Activated naive CD4-positive, alpha-beta T cell treated with anti-CD3 and anti-CD28 coated beads for 36 hours (primary cell): ENCODE data around the gene LSMEM2. TPM values are rescaled to one million over a fixed set of nuclear protein-coding genes. Genes with fewer than 3 reads are reported as not detected.
"Not testable (repeated sequence)": the region's sequence is repeated elsewhere in the genome, so short reads cannot be mapped to it uniquely, and the experiment has no call there.

Experiments
- CTCF ChIA-PET: fragments of 350-600 bp; sonication (Branson Sonifier 250); formaldehyde crosslinking; loops from one replicate; lab custom pipeline; 2021; ENCODE audit warnings: antibody characterized with exemption; lab: Charles Lee
- DNase-seq: peaks from one replicate; pipeline ENCODE4 v3.0.0-alpha.2; 2020
- H3K27ac Mint-ChIP-seq: one replicate; pipeline ENCODE4 v1.8.0; 2021; ENCODE audit warnings: mild to moderate bottlenecking, mixed read lengths
- H3K27me3 Mint-ChIP-seq: one replicate; pipeline ENCODE4 v1.8.0; 2021; ENCODE audit warnings: low read depth, mixed read lengths
- H3K36me3 Mint-ChIP-seq: one replicate; pipeline ENCODE4 v1.8.0; 2021; ENCODE audit warnings: low read depth, mixed read lengths
- H3K4me1 Mint-ChIP-seq: one replicate; pipeline ENCODE4 v1.8.0; 2021; ENCODE audit warnings: low read depth, mixed read lengths
- H3K4me3 Mint-ChIP-seq: one replicate; pipeline ENCODE4 v1.8.0; 2021; ENCODE audit warnings: mild to moderate bottlenecking, moderate library complexity, mixed read lengths
- H3K9me3 Mint-ChIP-seq: one replicate; pipeline ENCODE4 v1.8.0; 2021; ENCODE audit warnings: mixed read lengths
- intact Hi-C: fragments of 100-400 bp; cut with micrococcal nuclease; formaldehyde crosslinking; loops from one replicate; pipeline ENCODE4 v1.15.1; 2023
- total RNA-seq, 2 experiments: library from RNA; stranded (reverse); gene quantifications; one replicate each; pipeline ENCODE4 v1.2.3, GENCODE V29; 2021

Gene LSMEM2
- total RNA-seq, 2 experiments from 2014 or later = not detected

DNA sequence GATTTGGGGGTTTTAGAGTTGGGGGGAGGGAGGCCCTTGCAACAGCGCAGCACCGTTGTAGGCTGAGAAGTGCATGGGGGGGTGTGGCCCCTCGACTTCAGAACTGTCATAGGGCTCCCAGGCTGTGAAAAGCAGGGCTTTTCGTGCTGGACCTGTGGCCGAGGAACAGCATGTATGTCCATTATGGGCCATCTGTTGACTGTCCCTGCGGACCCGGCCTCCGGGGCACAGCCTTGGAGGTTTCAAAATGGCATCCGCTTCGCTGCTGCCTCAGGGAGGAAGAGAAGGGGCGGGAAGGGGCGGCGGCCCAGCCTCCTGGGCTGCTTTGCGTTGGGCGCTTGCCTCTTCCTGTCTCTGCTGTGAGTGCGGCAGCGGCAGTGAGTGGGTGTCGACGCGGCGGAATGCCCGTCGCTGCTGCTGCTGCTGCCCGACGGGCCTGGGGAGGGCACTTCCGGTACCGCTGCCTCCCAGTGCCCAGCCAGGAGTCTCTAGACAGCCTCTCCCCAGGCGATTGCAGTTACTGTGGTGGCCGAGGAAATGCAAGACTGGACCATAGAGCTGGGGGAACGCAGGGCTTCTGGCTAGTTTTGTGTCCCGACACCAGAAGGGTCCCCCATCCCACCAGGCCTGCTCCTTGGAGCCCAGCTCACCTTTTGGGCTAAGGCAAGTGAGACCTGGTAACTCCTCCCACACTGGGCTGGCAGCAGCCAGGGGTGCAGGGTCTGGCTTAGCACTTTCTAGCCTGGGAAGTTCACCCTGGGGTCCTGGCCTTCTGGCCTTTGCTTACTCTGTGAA is 40.9 kb upstream of the LSMEM2 start:
- intact Hi-C loops = loop anchor here (2.0 to 10.0 kb wide), 3 partner anchors 101 to 1763 kb away; partner anchors contain the start of gene CISH
- no peaks in the 10 kb centered on the region for H3K9me3 Mint-ChIP-seq
- DNase-seq = peak; percentile 94
- no peaks in the 10 kb centered on the region for H3K27me3 Mint-ChIP-seq
- CTCF ChIA-PET = interaction anchor here (1.2 to 5.3 kb wide), 2 partner anchors 9 to 11 kb away, joined by 5 to 35 read pairs; no protein-coding TSS in a partner anchor
- H3K36me3 Mint-ChIP-seq = peaks cover 10% of the 10 kb centered on the region
- H3K4me1 Mint-ChIP-seq = peaks cover 54% of the 10 kb centered on the region
- peak overlapping the region; percentile 92 for H3K27ac Mint-ChIP-seq
- H3K4me3 Mint-ChIP-seq = peak overlapping the region; percentile 95

DNA sequence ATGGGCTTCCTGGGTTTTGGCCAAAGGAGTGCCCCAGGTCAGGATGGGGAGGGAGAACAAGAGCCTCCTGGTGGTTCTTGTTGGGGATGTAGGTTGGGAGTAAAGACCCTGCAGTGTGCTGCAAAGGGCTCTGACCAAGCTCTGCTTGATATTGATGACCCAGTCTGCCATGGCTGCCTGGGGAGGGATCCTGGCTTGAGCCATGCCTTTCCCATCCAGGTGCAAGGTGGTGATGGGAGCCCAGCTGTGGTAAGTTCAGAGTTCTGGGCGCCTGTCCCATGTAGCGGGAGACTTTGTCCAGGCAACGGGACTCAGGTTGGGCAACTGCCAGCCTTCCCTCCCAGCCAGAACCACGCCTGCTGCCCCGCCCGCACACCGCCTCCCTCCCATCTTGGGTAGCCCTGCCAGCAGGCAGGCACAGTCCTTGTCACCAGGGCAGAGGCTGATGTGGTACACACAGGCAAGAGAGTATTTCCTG is 40.3 kb upstream of the LSMEM2 start:
- no peaks in the 10 kb centered on the region for H3K27me3 Mint-ChIP-seq
- peaks cover 10% of the 10 kb centered on the region for H3K36me3 Mint-ChIP-seq
- peaks cover 60% of the 10 kb centered on the region for H3K4me1 Mint-ChIP-seq
- peak; percentile 19 for DNase-seq
- H3K9me3 Mint-ChIP-seq = no peaks in the 10 kb centered on the region
- H3K4me3 Mint-ChIP-seq = peak overlapping the region; percentile 95
- H3K27ac Mint-ChIP-seq = peak overlapping the region; percentile 92
- intact Hi-C loops = loop anchor here (5.0 to 10.0 kb wide), 2 partner anchors 374 to 1764 kb away; partner anchors contain the start of gene CISH
- CTCF ChIA-PET = interaction anchor here (1.0 to 5.3 kb wide), 3 partner anchors 8 to 34 kb away, joined by 4 to 35 read pairs (median 5); no protein-coding TSS in a partner anchor

DNA sequence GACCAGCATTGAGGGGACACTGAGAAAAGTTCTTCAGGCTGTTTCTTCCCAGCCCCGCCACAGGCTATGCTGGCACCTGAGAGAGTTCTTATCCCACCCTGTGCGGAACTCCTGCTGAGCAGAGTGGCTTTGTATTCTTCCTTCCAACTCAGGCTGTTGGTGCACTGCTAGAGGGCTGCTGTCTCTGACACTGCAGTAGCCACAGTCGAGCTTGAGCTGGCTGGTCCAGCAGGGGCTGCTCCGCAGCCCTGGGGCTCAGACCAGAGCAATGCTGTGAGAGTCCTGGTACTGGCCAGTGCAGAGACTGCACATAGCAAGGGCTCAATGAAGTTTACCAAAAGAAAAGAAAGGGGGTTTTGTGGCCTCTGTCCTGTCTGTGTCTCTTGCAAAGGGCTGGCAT is 39.2 kb upstream of the LSMEM2 start:
- H3K27me3 Mint-ChIP-seq = no peaks in the 10 kb centered on the region
- H3K9me3 Mint-ChIP-seq = no peaks in the 10 kb centered on the region
- DNase-seq = no peak
- H3K27ac Mint-ChIP-seq = peak overlapping the region; percentile 92
- intact Hi-C loops = loop anchor here (5.0 to 10.0 kb wide), 2 partner anchors 373 to 1765 kb away; partner anchors contain the start of gene CISH
- H3K4me3 Mint-ChIP-seq = peak overlapping the region; percentile 95
- peaks cover 71% of the 10 kb centered on the region for H3K4me1 Mint-ChIP-seq
- peaks cover 10% of the 10 kb centered on the region for H3K36me3 Mint-ChIP-seq
- CTCF ChIA-PET = interaction anchor here (5.3 kb wide), 1 partner anchor 13 kb away, joined by 35 read pairs; no protein-coding TSS in a partner anchor

- H3K4me3 Mint-ChIP-seq = no peak overlapping the region
- intact Hi-C loops = no loop called here
- H3K27ac Mint-ChIP-seq = peak overlapping the region; percentile 95
- DNase-seq = no peak
- CTCF ChIA-PET = interaction anchor here (0.7 to 4.1 kb wide), 4 partner anchors 11 to 47 kb away, joined by 3 to 38 read pairs (median 4); no protein-coding TSS in a partner anchor
- peaks cover 10% of the 10 kb centered on the region for H3K36me3 Mint-ChIP-seq
- no peaks in the 10 kb centered on the region for H3K9me3 Mint-ChIP-seq
- peaks cover 77% of the 10 kb centered on the region for H3K4me1 Mint-ChIP-seq
- no peaks in the 10 kb centered on the region for H3K27me3 Mint-ChIP-seq
Observed at GRCh38 chr3:50241163-50241562, 37.7 kb upstream of the LSMEM2 start.

GRCh38 chr3:50241713-50242380 is 37.0 kb upstream of the LSMEM2 start:
- H3K27ac Mint-ChIP-seq = peak overlapping the region; percentile 95
- H3K4me3 Mint-ChIP-seq = no peak overlapping the region
- CTCF ChIA-PET = interaction anchor here (0.7 to 4.1 kb wide), 4 partner anchors 10 to 48 kb away, joined by 3 to 38 read pairs (median 4); no protein-coding TSS in a partner anchor
- peaks cover 83% of the 10 kb centered on the region for H3K4me1 Mint-ChIP-seq
- no peaks in the 10 kb centered on the region for H3K9me3 Mint-ChIP-seq
- H3K27me3 Mint-ChIP-seq = no peaks in the 10 kb centered on the region
- H3K36me3 Mint-ChIP-seq = peaks cover 6% of the 10 kb centered on the region
- intact Hi-C loops = no loop called here
- peak; percentile 18 for DNase-seq

- peak; percentile 69 for DNase-seq
- CTCF ChIA-PET = interaction anchor here (0.7 to 4.1 kb wide), 3 partner anchors 15 to 54 kb away, joined by 3 to 38 read pairs (median 10); no protein-coding TSS in a partner anchor
- Mint-ChIP-seq H3K27ac (peak overlapping the region; percentile 95), H3K27me3 (no peaks in the 10 kb centered on the region), H3K9me3 (no peaks in the 10 kb centered on the region), H3K4me1 (peaks cover 88% of the 10 kb centered on the region), H3K36me3 (peaks cover 4% of the 10 kb centered on the region), H3K4me3 (peak overlapping the region; percentile 55)
- intact Hi-C loops = no loop called here
Observed at GRCh38 chr3:50242381-50242770, 36.5 kb upstream of the LSMEM2 start.

DNA sequence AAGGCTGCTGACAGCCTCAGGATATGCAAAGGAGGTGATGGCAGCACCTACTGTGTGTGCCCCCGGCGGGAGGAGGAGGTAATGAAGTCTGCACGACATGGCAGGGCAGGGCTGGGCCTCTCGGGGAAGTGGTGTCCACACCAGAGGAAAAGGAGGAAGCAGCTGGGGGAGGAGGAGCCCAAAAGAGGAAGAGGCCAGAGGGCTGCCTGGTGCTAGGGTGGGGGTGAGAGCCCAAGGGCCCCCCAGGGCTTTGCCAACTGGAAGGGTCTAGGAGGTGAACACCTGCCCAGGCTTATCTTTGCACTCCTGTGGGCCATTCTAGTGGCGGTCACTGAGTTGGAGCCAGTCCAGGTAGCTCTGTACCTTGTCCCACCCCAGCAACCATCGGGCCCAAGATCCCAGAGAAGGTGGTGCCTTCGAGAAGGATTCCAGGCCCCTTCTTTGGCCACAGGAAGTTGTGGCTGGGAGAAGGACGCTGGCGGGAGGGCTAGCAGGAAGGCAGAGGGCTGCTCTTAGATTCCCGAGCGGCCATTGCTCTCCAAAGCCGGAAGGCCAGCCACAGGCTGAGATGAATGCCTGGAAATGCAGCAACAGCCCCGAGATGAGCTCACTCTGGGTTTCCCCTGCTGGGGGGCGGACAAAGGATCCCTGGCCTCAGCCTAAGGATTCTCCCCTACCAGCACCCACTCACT is 35.9 kb upstream of the LSMEM2 start:
- no peaks in the 10 kb centered on the region for H3K27me3 Mint-ChIP-seq
- peak; percentile 74 for DNase-seq
- peaks cover 89% of the 10 kb centered on the region for H3K4me1 Mint-ChIP-seq
- H3K9me3 Mint-ChIP-seq = no peaks in the 10 kb centered on the region
- H3K27ac Mint-ChIP-seq = peak overlapping the region; percentile 95
- H3K36me3 Mint-ChIP-seq = peaks cover 1% of the 10 kb centered on the region
- H3K4me3 Mint-ChIP-seq = peak overlapping the region; percentile 55
- intact Hi-C loops = no loop called here
- CTCF ChIA-PET = interaction anchor here (0.5 to 4.1 kb wide), 8 partner anchors 13 to 162 kb away, joined by 3 to 38 read pairs (median 4); no protein-coding TSS in a partner anchor

- DNase-seq = no peak
- Mint-ChIP-seq H3K4me3 (no peak overlapping the region), H3K36me3 (peaks cover 2% of the 10 kb centered on the region), H3K27me3 (no peaks in the 10 kb centered on the region), H3K4me1 (peaks cover 87% of the 10 kb centered on the region), H3K9me3 (no peaks in the 10 kb centered on the region), H3K27ac (peak overlapping the region; percentile 95)
- intact Hi-C loops = no loop called here
- CTCF ChIA-PET = interaction anchor here (0.5 to 4.1 kb wide), 9 partner anchors 13 to 162 kb away, joined by 3 to 38 read pairs (median 4); no protein-coding TSS in a partner anchor
Observed at GRCh38 chr3:50243543-50243895, 35.4 kb upstream of the LSMEM2 start.

DNA sequence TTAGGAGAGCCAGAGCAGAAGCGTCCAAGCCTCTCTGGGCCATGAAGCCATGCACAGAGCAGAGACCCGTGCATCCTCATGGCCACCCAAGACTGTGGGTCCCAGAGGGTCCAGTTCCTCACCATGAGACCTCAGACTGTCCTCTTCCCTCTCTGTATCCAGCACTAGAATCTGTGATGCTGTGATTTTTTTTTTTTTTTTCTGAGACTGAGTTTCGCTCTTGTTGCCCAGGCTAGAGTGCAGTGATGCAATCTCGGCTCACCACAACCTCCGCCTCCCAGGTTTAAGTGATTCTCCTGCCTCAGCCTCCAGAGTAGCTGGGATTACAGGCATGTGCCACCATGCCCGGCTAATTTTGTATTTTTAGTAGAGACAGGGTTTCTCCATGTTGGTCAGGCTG is 34.1 kb upstream of the LSMEM2 start:
- Mint-ChIP-seq H3K4me1 (peaks cover 81% of the 10 kb centered on the region), H3K27ac (peak overlapping the region; percentile 95), H3K4me3 (peak overlapping the region; percentile 15)
- H3K36me3 Mint-ChIP-seq, DNase-seq, H3K27me3 Mint-ChIP-seq, intact Hi-C loops, H3K9me3 Mint-ChIP-seq: not testable (repeated sequence)
- CTCF ChIA-PET = interaction anchor here (0.5 to 4.1 kb wide), 5 partner anchors 9 to 19 kb away, joined by 3 to 38 read pairs (median 5); partner anchors contain the start of gene GNAI2

GRCh38 chr3:50245251-50245745 is 33.6 kb upstream of the LSMEM2 start:
- Mint-ChIP-seq H3K4me3 (peak overlapping the region; percentile 81), H3K27ac (peak overlapping the region; percentile 95), H3K4me1 (peaks cover 81% of the 10 kb centered on the region), H3K9me3 (no peaks in the 10 kb centered on the region), H3K27me3 (no peaks in the 10 kb centered on the region), H3K36me3 (peaks cover 2% of the 10 kb centered on the region)
- intact Hi-C loops = no loop called here
- CTCF ChIA-PET = interaction anchor here (0.5 kb wide), 1 partner anchor 19 kb away, joined by 3 read pairs; no protein-coding TSS in a partner anchor
- no peak for DNase-seq
